Measurements from ENCODE around the gene RAP1A. TPM values are rescaled to one million over a fixed set of nuclear protein-coding genes. Genes with fewer than 3 reads are reported as not detected.

Gene RAP1A
- total RNA-seq, 4 donors from 2014 or later = 171 to 325 (median 216) TPM

GRCh38 chr1:111742938-111743549, 123.5 kb downstream of the RAP1A start:
- WGBS = 62% methylated on average over 5 of the region's 5 CpGs
- Histone ChIP-seq H3K9me3 (no peaks in the 10 kb centered on the region), H3K36me3 (no peaks in the 10 kb centered on the region), H3K27me3 (no peaks in the 10 kb centered on the region), H3K4me3 (no peak overlapping the region), H3K4me1 (peaks cover 18 to 28% (median 21%) of the 10 kb centered on the region in 4 donors), H3K27ac (replicated peaks in 1 of 4) (no peak overlapping the region)
- no peak for TF ChIP-seq EP300 (IDR thresholded peaks at IDR 0.05)
- no peak for TF ChIP-seq POLR2A (IDR thresholded peaks at IDR 0.05; ENCODE audit: low read depth)
- no peak for TF ChIP-seq CTCF (IDR thresholded peaks at IDR 0.05)
- no peak for TF ChIP-seq POLR2AphosphoS5 (IDR thresholded peaks at IDR 0.05)
- intact Hi-C loops (cut with DNase I) = no loop called here
- no peak for DNase-seq (ENCODE audit: extremely low spot score)

- no peak overlapping the region for H3K4me3 ChIP-seq
- 83% methylated on average over 3 of the region's 3 CpGs for WGBS
- H3K9me3 ChIP-seq = no peaks in the 10 kb centered on the region
- no peak for TF ChIP-seq POLR2AphosphoS5 (IDR thresholded peaks at IDR 0.05)
- TF ChIP-seq CTCF (IDR thresholded peaks at IDR 0.05) = no peak
- TF ChIP-seq EP300 (IDR thresholded peaks at IDR 0.05) = no peak
- no peak for TF ChIP-seq POLR2A (IDR thresholded peaks at IDR 0.05; ENCODE audit: low read depth)
- intact Hi-C loops (cut with DNase I) = no loop called here
- H3K27me3 ChIP-seq = no peaks in the 10 kb centered on the region
- H3K36me3 ChIP-seq = no peaks in the 10 kb centered on the region
- DNase-seq (ENCODE audit: extremely low spot score) = peak; percentile 89
- H3K27ac ChIP-seq (replicated peaks in 1 of 4) = no peak overlapping the region
- H3K4me1 ChIP-seq = peaks cover 12 to 22% (median 18%) of the 10 kb centered on the region in 4 donors
Measured at GRCh38 chr1:111743679-111744101, 124.1 kb downstream of the RAP1A start.

GRCh38 chr1:111745675-111746613, 126.4 kb downstream of the RAP1A start:
- Histone ChIP-seq H3K27ac (replicated peaks in 1 of 4) (no peak overlapping the region), H3K9me3 (no peaks in the 10 kb centered on the region), H3K4me1 (peaks cover 3 to 16% (median 6%) of the 10 kb centered on the region in 4 donors), H3K36me3 (no peaks in the 10 kb centered on the region), H3K27me3 (no peaks in the 10 kb centered on the region), H3K4me3 (no peak overlapping the region)
- intact Hi-C loops (cut with DNase I) = loop anchor here (5.0 kb wide), 1 partner anchor 239 kb away; no protein-coding TSS in a partner anchor
- TF ChIP-seq CTCF (IDR thresholded peaks at IDR 0.05) (no peak), POLR2AphosphoS5 (IDR thresholded peaks at IDR 0.05) (no peak), EP300 (IDR thresholded peaks at IDR 0.05) (no peak), POLR2A (IDR thresholded peaks at IDR 0.05; ENCODE audit: low read depth) (no peak)
- WGBS = 89% methylated on average over 9 of the region's 9 CpGs
- no peak for DNase-seq (ENCODE audit: extremely low spot score)

- no peak overlapping the region for H3K27ac ChIP-seq (replicated peaks in 1 of 4)
- 87% methylated on average over 2 of the region's 2 CpGs for WGBS
- H3K36me3 ChIP-seq = no peaks in the 10 kb centered on the region
- intact Hi-C loops (cut with DNase I) = loop anchor here (5.0 kb wide), 1 partner anchor 239 kb away; no protein-coding TSS in a partner anchor
- no peak for DNase-seq (ENCODE audit: extremely low spot score)
- H3K27me3 ChIP-seq = no peaks in the 10 kb centered on the region
- no peak for TF ChIP-seq EP300 (IDR thresholded peaks at IDR 0.05)
- TF ChIP-seq CTCF (IDR thresholded peaks at IDR 0.05) = no peak
- TF ChIP-seq POLR2A (IDR thresholded peaks at IDR 0.05; ENCODE audit: low read depth) = no peak
- TF ChIP-seq POLR2AphosphoS5 (IDR thresholded peaks at IDR 0.05) = no peak
- no peak overlapping the region for H3K4me3 ChIP-seq
- peaks cover 3 to 16% (median 8%) of the 10 kb centered on the region in 4 donors for H3K4me1 ChIP-seq
- no peaks in the 10 kb centered on the region for H3K9me3 ChIP-seq
Measured at GRCh38 chr1:111746614-111746999, 127.0 kb downstream of the RAP1A start.

All from esophagus muscularis mucosa (tissue), 4 donors.